ENCODE results near the gene SYCN. TPM values are rescaled to one million over a fixed set of nuclear protein-coding genes. Genes with fewer than 3 reads are reported as not detected.

The SYCN gene
- total RNA-seq, 2 donors from 2014 or later, result not detected

Other genes starting within 250 kb of the SYCN start
- 10 to 100 TPM; 29.6 to 31.7 TPM for gene FBXO17, start 228.5 kb downstream of the SYCN start, total RNA-seq
- gene FBXO27, start 171.7 kb downstream of the SYCN start, total RNA-seq, result 10 to 100 TPM in 1 of 2 donors, 1 to 10 TPM in 1; 1.5 to 37.6 TPM
- gene ACP7, start 119.9 kb downstream of the SYCN start, total RNA-seq, result not detected
- gene PAK4, start 78.5 kb downstream of the SYCN start, total RNA-seq, result 1 to 10 TPM; 7.4 to 8.7 TPM
- gene NCCRP1, start 7.3 kb downstream of the SYCN start, total RNA-seq, result under 1 TPM in 1 of 2 donors, not detected in 1; 0.27 TPM
- gene IFNL3, start 40.7 kb upstream of the SYCN start, total RNA-seq, result not detected
- gene IFNL4, start 44.6 kb upstream of the SYCN start, total RNA-seq, result not detected
- gene IFNL2, start 64.1 kb upstream of the SYCN start, total RNA-seq, result not detected
- gene IFNL1, start 92.1 kb upstream of the SYCN start, total RNA-seq, result not detected
- under 1 TPM; 0.85 to 0.95 TPM for gene LRFN1, start 116.6 kb upstream of the SYCN start, total RNA-seq
- gene GMFG, start 131.8 kb upstream of the SYCN start, total RNA-seq, result 10 to 100 TPM; 15.9 to 16.0 TPM
- 100 to 1,000 TPM; 101 to 153 TPM for gene SAMD4B, start 138.2 kb upstream of the SYCN start, total RNA-seq
- 10 to 100 TPM; 25.7 to 34.5 TPM for gene PAF1, start 186.8 kb upstream of the SYCN start, total RNA-seq
- gene MED29, start 187.1 kb upstream of the SYCN start, total RNA-seq, result 10 to 100 TPM; 29.3 to 86.1 TPM
- 100 to 1,000 TPM; 315 to 699 TPM for gene ZFP36, start 202.6 kb upstream of the SYCN start, total RNA-seq
- gene PLEKHG2, start 208.4 kb upstream of the SYCN start, total RNA-seq, result 100 to 1,000 TPM in 1 of 2 donors, 10 to 100 TPM in 1; 76.0 to 112 TPM
- 100 to 1,000 TPM; 716 to 775 TPM for gene RPS16, start 231.7 kb upstream of the SYCN start, total RNA-seq
- 100 to 1,000 TPM in 1 of 2 donors, 10 to 100 TPM in 1; 94.4 to 157 TPM for gene SUPT5H, start 241.3 kb upstream of the SYCN start, total RNA-seq

Measured in thoracic aorta (tissue), 2 donors.